ENCODE data around the gene RIPK4. TPM values are rescaled to one million over a fixed set of nuclear protein-coding genes. Genes with fewer than 3 reads are reported as not detected.

The RIPK4 gene
- total RNA-seq, 1 donor from 2014 or later = 1.8 TPM

DNA sequence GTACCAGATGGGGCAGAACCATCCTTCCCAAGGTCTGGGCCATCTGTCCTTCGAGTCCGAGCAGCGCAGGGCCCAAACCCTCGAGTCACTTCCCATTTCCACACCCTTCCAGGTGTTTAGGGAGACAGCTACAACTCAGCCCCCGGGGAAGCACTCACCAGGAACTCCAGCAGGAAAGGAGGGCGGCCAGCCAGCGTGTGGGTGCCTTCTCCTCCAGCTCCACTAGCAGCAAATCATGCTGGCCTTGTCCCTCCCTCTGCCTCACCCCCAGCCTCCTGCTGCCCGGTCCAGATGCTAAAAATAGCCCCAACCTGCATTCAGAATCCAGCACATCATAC, 56.1 kb downstream of the RIPK4 start:
- Mint-ChIP-seq H3K36me3 (ENCODE audit: low read depth, unreplicated experiment) (no peaks in the 10 kb centered on the region), H3K4me3 (ENCODE audit: unreplicated experiment) (no peak overlapping the region), H3K27ac (ENCODE audit: unreplicated experiment) (no peak overlapping the region), H3K9me3 (ENCODE audit: unreplicated experiment) (peaks cover 3% of the 10 kb centered on the region), H3K4me1 (ENCODE audit: low read depth, unreplicated experiment) (peaks cover 11% of the 10 kb centered on the region), H3K27me3 (ENCODE audit: low read depth, unreplicated experiment) (peaks cover 34% of the 10 kb centered on the region)
- no peaks in the 10 kb centered on the region for H3K79me2 ChIP-seq (ENCODE audit: insufficient read depth, low read length)
- no peak for DNase-seq (ENCODE audit: low read depth)
- H4K20me1 ChIP-seq (ENCODE audit: insufficient read depth, low read length) = no peaks in the 10 kb centered on the region
- H3K4me3 ChIP-seq (ENCODE audit: insufficient read depth, low read depth, low read length) = no peak overlapping the region
- peaks cover 11% of the 10 kb centered on the region for H3K27me3 ChIP-seq (ENCODE audit: insufficient read depth, low read length)
- H3K4me1 ChIP-seq (ENCODE audit: insufficient read depth, low read length) = no peaks in the 10 kb centered on the region
- FAIRE-seq = no peak
- H3K27ac ChIP-seq (ENCODE audit: low read depth, low read length) = no peak overlapping the region
- no peaks in the 10 kb centered on the region for H3K9me3 ChIP-seq (ENCODE audit: insufficient read depth, low read depth, low read length)
- no peak for TF ChIP-seq CTCF (IDR thresholded peaks at IDR 0.05; ENCODE audit: insufficient read depth, low read depth, low read length)
- TF ChIP-seq EZH2 (IDR thresholded peaks at IDR 0.05; ENCODE audit: insufficient read depth, low read length) = no peak
- no peak overlapping the region for H3K9ac ChIP-seq (ENCODE audit: low read length)
- H3K4me2 ChIP-seq (ENCODE audit: low read length) = no peak overlapping the region
- H2AFZ ChIP-seq (ENCODE audit: low read depth, low read length) = no peak overlapping the region
- H3K36me3 ChIP-seq (ENCODE audit: insufficient read depth, low read length) = no peaks in the 10 kb centered on the region

DNA sequence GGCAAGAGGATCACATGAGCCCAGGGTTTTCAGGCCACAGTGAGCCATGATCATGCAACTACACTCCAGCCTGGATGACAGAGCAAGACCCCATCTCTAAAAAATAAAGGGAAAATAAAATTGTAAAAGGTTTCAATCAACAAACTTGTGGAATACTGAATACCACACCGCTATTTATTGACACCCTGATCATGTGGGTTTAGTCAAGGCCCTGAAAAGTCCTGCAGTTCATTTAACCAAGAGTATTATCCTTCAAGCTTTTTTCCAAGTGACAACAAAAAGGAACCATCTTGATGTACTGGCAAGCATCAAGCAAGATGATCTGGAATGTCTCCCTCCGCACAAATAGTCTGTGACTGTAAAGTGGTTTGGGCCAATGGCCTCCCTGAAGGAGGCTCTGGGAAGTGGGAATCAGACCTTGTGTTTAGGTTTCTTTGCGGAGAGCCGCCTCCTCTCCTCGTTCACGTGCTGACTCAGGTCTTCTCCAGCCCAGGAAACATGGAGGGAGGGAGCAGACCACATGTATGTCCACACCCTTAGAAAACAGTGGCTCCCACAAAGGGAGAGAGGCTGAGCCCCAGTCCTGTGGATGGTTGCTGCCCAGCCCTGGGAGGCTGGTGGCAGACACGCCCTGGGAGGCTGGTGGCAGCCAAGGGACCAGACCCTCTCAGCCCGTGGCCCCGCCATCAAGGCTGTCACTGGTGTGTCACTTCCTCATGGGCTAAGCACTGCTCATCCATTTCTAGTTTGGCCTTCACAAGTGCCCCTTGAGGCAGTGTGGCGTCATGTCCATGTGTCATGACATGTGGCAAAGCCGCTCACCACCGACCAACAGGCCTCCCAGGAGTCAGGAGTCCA, 56.7 kb downstream of the RIPK4 start:
- H3K4me3 Mint-ChIP-seq (ENCODE audit: unreplicated experiment) = no peak overlapping the region
- Histone ChIP-seq H3K79me2 (ENCODE audit: insufficient read depth, low read length) (no peaks in the 10 kb centered on the region), H3K9me3 (ENCODE audit: insufficient read depth, low read depth, low read length) (no peaks in the 10 kb centered on the region), H3K9ac (ENCODE audit: low read length) (no peak overlapping the region), H2AFZ (ENCODE audit: low read depth, low read length) (peak overlapping the region; percentile 1), H4K20me1 (ENCODE audit: insufficient read depth, low read length) (no peaks in the 10 kb centered on the region), H3K36me3 (ENCODE audit: insufficient read depth, low read length) (no peaks in the 10 kb centered on the region), H3K4me3 (ENCODE audit: insufficient read depth, low read depth, low read length) (no peak overlapping the region), H3K4me1 (ENCODE audit: insufficient read depth, low read length) (no peaks in the 10 kb centered on the region), H3K4me2 (ENCODE audit: low read length) (no peak overlapping the region), H3K27me3 (ENCODE audit: insufficient read depth, low read length) (peaks cover 11% of the 10 kb centered on the region), H3K27ac (ENCODE audit: low read depth, low read length) (no peak overlapping the region)
- DNase-seq (ENCODE audit: low read depth) (no peak), FAIRE-seq (no peak)
- peaks cover 31% of the 10 kb centered on the region for H3K27me3 Mint-ChIP-seq (ENCODE audit: low read depth, unreplicated experiment)
- no peak overlapping the region for H3K27ac Mint-ChIP-seq (ENCODE audit: unreplicated experiment)
- peaks cover 3% of the 10 kb centered on the region for H3K9me3 Mint-ChIP-seq (ENCODE audit: unreplicated experiment)
- TF ChIP-seq CTCF (IDR thresholded peaks at IDR 0.05; ENCODE audit: insufficient read depth, low read depth, low read length) (no peak), EZH2 (IDR thresholded peaks at IDR 0.05; ENCODE audit: insufficient read depth, low read length) (no peak)
- no peaks in the 10 kb centered on the region for H3K36me3 Mint-ChIP-seq (ENCODE audit: low read depth, unreplicated experiment)
- H3K4me1 Mint-ChIP-seq (ENCODE audit: low read depth, unreplicated experiment) = peaks cover 11% of the 10 kb centered on the region

DNA sequence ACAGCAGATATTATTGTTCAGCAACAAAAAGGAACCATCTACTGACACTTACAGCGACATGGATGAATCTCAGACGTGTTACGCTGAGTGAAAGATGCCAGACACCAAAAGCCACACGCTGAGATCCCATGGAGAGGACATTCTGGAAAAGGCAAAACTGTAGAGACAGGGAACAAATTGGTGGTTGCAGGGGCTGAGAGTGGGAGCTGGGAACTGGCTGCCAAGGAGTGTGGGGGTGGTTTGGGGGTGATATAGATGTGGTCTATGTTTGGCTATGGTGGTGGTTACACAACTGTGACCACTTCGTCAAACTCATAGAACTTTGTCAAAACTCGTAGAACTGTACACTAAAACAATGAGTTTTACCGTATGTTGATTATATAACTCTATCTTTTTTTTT, 57.7 kb downstream of the RIPK4 start:
- no peaks in the 10 kb centered on the region for H3K9me3 ChIP-seq (ENCODE audit: insufficient read depth, low read depth, low read length)
- Mint-ChIP-seq H3K4me1 (ENCODE audit: low read depth, unreplicated experiment) (peaks cover 11% of the 10 kb centered on the region), H3K27me3 (ENCODE audit: low read depth, unreplicated experiment) (peaks cover 29% of the 10 kb centered on the region), H3K36me3 (ENCODE audit: low read depth, unreplicated experiment) (peaks cover 2% of the 10 kb centered on the region), H3K4me3 (ENCODE audit: unreplicated experiment) (no peak overlapping the region), H3K9me3 (ENCODE audit: unreplicated experiment) (peaks cover 3% of the 10 kb centered on the region), H3K27ac (ENCODE audit: unreplicated experiment) (no peak overlapping the region)
- H3K9ac ChIP-seq (ENCODE audit: low read length) = no peak overlapping the region
- H3K4me2 ChIP-seq (ENCODE audit: low read length) = no peak overlapping the region
- H3K4me3 ChIP-seq (ENCODE audit: insufficient read depth, low read depth, low read length) = no peak overlapping the region
- DNase-seq (ENCODE audit: low read depth) (no peak), FAIRE-seq (no peak)
- no peaks in the 10 kb centered on the region for H3K36me3 ChIP-seq (ENCODE audit: insufficient read depth, low read length)
- H3K27ac ChIP-seq (ENCODE audit: low read depth, low read length) = no peak overlapping the region
- TF ChIP-seq CTCF (IDR thresholded peaks at IDR 0.05; ENCODE audit: insufficient read depth, low read depth, low read length) (no peak), EZH2 (IDR thresholded peaks at IDR 0.05; ENCODE audit: insufficient read depth, low read length) (no peak)
- H3K4me1 ChIP-seq (ENCODE audit: insufficient read depth, low read length) = no peaks in the 10 kb centered on the region
- no peaks in the 10 kb centered on the region for H3K79me2 ChIP-seq (ENCODE audit: insufficient read depth, low read length)
- no peaks in the 10 kb centered on the region for H4K20me1 ChIP-seq (ENCODE audit: insufficient read depth, low read length)
- H2AFZ ChIP-seq (ENCODE audit: low read depth, low read length) = no peak overlapping the region
- peaks cover 11% of the 10 kb centered on the region for H3K27me3 ChIP-seq (ENCODE audit: insufficient read depth, low read length)
